Heart left ventricle (tissue), 13 donors: ENCODE data around the gene PPP1R1A.

Source experiments
- POLR2A ChIP-seq, 2 donors: fragments of 450-650 bp; IDR thresholded peaks; one replicate each; pipeline ENCODE4 v1.6.1; 2017; ENCODE audit warnings: antibody characterized with exemption in 2 of 2, mild to moderate bottlenecking in 2 of 2, moderate library complexity in 2 of 2
- TF ChIP-seq, protein P1 (sequence below), 12 donors: fragments of 200-600 bp; sonication (generic) in 4 of 12; IDR thresholded peaks; one replicate each; pipeline versions ENCODE4 v1.5.0 to v1.8.0; 2018 to 2022; ENCODE audit warnings: antibody characterized with exemption in 12 of 12, mild to moderate bottlenecking in 5 of 12
- donor health status: ischemic (EF 13 %, LVEDD 7.1; RV severe dilation, severe dysfunction).
- donor health status: DM: no; HTN: yes; CAD: no.
- donor health status: DM: no; HTN: no; CAD: no.
- donor health status: ischemic (EF 25% LVEDD 6.9; RV normal size, moderate dysfunction).
- donor health status: ischemic (EF 25% LVEDD 5.7; RV mildly dilated, moderate dysfunction).
- donor health status: ischemic (EF 35%, LVEDD 5.7; RV mildly dilated, moderate dysfunction).
- donor health status: nonischemic (EF 11% LVEDD 7.7; RV severe dilation, severe dysfunction).
- donor health status: DM: yes; HTN: yes; CAD: no.
- donor health status: PGD.
- donor health status: ischemic (EF 29% LVEDD 5.4; RV normal size, mild dysfunction).
- donor health status: nonischemic (EF 23%, LVEDD 6.1; RV moderate dilation, normal function).

- TF ChIP-seq, protein P1, sequence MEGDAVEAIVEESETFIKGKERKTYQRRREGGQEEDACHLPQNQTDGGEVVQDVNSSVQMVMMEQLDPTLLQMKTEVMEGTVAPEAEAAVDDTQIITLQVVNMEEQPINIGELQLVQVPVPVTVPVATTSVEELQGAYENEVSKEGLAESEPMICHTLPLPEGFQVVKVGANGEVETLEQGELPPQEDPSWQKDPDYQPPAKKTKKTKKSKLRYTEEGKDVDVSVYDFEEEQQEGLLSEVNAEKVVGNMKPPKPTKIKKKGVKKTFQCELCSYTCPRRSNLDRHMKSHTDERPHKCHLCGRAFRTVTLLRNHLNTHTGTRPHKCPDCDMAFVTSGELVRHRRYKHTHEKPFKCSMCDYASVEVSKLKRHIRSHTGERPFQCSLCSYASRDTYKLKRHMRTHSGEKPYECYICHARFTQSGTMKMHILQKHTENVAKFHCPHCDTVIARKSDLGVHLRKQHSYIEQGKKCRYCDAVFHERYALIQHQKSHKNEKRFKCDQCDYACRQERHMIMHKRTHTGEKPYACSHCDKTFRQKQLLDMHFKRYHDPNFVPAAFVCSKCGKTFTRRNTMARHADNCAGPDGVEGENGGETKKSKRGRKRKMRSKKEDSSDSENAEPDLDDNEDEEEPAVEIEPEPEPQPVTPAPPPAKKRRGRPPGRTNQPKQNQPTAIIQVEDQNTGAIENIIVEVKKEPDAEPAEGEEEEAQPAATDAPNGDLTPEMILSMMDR (IDR thresholded peaks at IDR 0.05): no peak
- no peak for TF ChIP-seq POLR2A (IDR thresholded peaks at IDR 0.05)
Observed at GRCh38 chr12:54598970-54599369, 10.5 kb upstream of the PPP1R1A start.
